Measurements from ENCODE around the gene DDX41.
A peak's percentile ranks its signal among the peaks of the same experiment; 100 is the strongest.
"Not testable (repeated sequence)": the region's sequence is repeated elsewhere in the genome, so short reads cannot be mapped to it uniquely, and the experiment has no call there.

Gene DDX41

DNA sequence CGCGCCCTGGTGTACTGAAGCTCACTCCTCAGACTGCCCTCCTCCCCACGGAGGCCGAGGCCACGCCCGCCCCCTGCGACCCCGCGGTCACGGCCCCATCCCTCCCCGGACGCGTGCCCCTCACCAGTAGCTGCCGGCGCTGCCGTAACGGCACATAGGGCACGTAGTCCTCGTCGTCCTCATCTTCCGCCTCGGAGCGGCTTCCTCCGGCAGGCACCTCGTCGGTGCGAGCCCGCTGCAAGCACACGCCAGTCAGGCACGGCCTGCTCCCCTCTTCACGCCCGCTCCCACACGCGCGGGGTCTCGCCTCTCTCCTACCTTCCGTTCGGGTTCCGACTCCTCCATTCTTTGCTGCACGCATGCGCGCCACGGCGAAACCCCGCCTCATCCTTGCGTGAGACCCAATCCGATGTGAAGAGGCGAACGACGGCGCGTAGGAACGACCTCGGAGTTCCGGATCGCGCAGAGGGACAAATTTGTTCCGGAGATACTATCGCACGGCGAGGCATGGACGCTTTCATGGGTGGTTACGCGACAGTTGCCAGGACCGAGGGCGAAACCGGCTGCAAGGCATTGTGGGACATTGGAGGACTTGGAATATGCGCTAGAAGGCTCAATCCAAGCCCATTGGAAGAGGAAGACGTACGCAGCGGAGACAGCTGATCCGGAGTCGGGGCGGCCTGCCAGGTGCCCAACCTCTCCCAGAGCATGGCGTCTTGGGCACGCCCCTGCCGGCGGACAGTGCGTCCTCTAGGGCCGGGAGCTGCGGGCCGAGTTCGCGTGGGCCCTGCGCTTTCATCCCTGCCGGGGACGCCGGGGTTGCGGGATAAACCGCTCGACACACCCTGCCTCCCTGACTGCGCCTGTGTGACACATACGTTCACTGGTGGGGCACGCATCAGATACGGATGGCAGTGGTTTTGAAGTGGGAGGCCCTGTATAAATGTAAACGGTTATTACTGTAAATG lies at the start of gene DDX41:
TSS of gene DDX41 (minus strand) at position 361 of the 968 bp plus-strand sequence. CDS start at position 345, 16 bp downstream.
- peak; percentile 99 for DNase-seq

DNA sequence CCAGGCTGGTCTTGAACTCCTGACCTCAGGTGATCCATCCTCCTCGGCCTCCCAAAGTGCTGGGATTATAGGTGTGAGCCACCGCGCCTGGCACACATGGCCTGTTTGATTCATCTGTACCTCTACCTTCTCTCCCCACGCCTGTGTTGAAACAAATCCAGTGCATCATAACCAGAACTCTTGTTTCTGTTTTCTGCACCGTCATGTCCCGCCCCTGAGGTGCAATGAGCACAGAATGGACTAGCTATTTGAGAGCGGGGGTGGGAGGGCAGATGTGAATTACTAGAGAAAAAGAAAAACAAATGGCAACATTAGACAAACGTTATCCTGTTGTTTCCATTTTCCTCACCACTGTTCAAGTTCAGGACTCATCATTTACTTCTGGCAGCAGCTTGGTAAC lies 48.3 kb upstream of the DDX41 start:
- no peak for DNase-seq

DNA sequence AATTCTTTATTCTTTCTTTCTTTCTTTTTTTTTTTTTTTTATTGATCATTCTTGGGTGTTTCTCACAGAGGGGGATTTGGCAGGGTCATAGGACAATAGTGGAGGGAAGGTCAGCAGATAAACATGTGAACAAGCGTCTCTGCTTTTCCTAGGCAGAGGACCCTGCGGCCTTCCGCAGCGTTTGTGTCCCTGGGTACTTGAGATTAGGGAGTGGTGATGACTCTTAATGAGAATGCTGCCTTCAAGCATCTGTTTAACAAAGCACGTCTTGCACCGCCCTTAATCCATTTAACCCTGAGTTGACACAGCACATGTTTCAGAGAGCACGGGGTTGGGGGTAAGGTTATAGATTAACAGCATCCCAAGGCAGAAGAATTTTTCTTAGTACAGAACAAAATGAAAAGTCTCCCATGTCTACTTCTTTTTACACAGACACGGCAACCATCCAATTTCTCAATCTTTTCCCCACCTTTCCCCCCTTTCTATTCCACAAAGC lies 42.7 kb upstream of the DDX41 start:
- DNase-seq: not testable (repeated sequence)

DNA sequence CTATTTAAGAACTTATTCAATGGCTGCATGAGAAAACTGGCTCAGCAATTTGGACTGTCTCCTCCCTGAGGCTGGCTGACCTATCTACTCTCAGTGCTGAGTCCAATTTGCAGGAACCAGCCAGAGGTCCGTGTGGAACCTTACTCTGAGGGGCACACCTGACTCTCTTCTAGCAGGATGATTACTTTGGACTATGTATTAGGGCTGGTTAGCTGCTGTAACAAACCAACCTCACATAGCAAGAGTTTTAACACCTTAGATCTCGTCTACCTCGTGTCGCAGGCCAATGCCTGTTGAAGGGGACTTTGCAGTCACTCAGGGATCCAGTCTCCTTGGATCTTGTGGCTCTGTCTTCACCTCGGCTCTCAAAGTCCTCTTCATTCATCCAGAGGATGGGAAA lies 41.0 kb upstream of the DDX41 start:
- DNase-seq: no peak

DNA sequence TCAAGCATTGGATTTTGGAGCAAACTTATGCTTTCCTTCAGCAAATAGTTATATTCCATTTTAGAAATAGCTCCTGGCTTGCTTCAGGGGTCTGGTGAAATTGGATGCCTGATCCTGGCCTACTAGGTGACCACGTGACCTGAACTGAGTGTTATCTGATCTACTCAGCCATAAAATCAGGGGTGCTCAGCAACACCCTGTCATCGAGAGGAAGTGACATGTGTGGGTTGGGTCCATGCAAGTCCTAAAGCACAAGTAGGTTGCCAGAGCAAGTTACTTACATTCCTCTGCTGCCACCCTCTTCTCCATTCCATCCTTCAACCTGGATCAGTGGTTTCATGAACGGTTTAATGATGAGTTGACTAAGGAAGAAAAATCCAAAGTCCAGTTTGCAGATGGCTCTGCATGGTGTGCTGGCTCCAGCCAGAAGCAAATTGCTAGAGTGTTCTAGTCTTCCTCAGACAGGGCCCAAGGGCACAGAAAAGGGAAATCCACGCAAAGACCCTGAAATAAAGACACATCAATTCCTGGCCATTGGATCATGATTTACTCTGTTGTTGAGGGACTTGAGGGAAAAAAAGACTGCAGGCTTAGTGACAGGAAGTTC lies 40.4 kb upstream of the DDX41 start:
- DNase-seq: no peak

DNA sequence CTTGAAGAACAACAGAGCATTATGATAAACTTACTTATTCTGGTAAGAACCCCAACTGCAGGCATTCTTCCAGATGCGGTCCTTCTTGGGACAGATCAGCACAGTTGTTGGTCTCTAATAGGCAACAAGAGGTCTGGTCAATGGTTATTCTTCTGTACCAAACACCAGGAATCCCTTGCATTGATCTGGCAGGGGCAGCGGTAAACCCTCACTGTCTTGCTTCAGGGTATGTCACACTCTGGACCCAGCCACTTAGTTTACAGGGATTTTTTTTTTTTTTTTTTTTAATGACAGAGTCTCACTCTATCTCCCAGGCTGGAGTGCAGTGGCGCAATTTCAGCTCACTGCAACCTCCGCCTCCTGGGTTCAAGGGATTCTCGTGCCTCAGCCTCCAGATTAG lies 38.9 kb upstream of the DDX41 start:
- no peak for DNase-seq

DNA sequence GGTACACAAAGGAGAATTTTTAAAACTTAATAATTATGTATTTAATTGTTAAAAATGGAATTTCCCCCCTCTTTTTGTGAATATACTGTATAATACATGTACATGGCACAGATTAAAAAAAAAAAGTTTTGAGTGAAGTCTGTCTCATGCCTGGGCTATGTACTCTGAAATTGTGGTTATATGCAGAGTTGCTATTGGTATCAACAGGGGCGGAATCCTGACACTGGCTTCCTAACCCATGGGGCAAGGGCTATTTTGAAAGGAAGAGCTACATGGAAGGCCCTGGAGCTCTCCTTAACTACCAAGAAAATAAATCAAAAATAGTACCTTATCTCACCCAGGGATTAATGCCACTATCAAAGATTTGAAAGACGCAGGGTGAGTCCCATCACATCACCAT lies 38.5 kb upstream of the DDX41 start:
- DNase-seq: no peak

DNA sequence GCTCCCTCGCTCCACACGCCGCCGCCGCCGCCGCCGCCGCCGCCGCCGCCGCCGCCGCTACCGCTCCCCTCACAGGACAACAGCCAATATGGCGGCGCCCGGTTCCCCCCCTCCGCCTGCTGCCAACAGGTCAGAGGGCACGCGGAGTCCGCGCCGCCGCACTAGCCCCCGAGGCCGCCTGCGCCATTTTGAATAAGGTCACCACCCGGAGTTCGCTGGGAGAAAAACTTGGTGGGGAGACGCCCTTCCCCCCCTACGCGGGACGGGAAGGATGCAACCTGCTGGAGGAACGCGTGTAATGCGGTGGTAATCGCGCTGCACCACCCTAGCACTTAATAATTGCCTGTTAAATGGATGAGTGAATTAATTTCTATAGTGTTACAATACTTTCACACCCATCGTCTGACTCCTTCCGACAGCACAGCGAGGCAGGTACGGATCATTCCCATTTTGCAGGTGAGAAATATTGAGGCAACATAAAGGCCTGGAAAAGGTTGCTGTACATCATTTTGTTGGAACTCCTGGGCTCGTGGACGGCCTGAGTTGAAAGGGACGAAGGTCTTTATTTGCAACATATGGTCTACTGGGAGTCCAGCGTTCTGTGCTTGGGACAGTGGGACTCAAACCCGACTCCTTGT lies 37.8 kb upstream of the DDX41 start, which contains the start of gene FAM193B:
TSS of gene FAM193B (minus strand) at position 90 of the 638 bp plus-strand sequence. CDS start 105 bp downstream, outside the sequence.
- DNase-seq: peak; percentile 82

DNA sequence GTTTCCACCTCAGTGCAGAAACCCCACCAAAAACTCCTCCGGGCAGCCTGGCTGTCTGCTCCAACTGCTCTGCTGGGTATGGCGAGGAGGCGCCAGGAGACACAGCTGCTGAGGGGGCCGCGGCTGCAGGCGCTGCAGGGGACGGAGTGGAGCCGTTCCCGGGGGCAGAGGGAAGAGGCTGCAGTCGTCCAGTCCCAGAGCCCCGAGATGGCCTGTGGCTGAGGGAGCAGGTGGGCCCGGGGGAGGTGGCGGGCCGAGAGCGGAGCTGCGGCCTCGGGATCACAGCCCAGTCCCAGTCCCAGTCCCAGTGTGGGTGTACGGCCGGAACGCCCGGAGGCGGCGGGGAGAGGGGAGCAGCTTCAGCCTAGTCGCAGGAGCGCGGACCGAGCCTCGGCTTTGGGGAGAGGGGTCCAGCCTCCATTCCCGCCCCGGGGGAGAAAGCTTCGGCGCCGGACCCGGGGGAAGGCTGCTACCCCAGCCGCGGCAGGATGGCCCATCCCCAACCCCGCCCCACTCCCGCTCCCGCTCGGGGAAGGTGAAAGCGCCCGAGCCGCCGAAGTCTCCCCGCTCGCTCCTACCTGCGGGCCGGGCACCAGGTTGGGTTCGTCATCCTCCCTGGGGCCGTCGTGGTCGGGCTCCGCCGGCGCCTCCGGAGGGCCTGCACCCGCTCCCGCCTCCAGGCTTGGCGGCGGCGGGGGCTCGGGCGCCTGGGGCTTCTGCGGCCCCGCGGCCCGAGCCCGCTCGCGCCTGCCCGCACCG lies 37.1 kb upstream of the DDX41 start:
- no peak for DNase-seq

DNA sequence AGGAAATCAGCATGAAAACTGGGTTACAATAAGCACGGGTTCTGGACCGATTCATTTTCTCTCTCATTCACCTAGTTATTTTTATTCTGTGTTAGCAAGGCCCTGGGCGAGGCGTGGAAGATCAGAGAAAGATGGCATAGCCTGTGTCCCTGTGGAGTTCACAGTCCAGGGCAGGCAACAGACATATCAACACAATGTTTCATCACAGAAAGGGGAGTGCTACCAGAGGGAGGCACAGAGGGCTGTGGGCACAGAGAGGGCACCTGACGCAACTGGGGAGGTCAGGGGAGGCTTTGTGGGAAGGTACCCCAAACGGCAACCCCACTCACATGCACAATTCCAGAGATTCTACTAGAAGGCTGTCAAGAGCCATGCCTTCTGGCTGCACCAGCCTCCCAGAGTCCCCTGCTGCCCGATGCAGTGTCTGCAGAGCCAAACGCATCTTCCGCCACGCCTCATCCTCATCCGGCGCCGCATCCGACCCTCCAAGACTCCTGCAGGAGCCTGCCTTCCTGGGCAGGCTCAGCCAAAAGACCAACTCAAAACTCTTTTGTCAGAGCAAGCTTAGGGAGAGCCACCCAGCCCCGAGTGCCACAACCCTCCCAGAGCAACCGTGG lies 36.2 kb upstream of the DDX41 start:
- DNase-seq: no peak

DNA sequence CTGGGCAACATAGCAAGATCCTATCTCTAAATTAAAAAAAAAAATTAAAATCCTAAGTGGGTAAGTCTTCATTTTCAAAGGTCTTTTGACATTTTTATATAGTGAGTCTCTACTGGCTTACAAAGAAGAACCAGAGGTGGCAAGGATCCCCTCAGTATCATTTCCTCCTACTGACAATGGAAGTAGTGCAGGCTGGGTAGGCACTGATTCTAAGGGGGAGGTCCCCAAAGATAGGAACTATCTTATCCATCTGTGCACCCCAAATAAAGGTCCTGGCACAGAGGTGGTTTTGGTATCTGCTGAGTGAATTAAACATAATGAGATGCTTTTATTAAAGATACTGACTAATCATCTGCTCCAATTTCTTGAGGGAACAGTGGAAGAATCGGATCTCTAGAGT lies 33.4 kb upstream of the DDX41 start:
- DNase-seq: no peak

DNA sequence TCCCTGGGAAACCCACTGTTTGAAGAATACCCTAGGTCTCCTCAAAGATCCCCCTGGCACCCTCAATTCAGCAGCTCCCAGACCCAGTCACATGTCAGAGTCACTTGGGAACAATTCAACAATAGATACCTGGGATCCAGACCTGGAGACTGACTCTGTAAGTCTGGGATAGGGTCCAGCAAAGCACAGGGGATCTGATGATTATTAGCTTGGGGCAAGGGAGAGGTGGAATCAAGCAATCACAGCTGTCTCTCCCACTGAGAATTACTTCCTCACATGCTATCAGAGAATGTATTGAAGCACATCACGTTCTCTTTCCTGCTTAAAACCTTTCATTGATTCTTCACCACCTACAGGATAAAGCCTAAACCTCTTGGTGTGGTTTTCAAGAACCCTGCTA lies 31.7 kb upstream of the DDX41 start:
- no peak for DNase-seq

DNA sequence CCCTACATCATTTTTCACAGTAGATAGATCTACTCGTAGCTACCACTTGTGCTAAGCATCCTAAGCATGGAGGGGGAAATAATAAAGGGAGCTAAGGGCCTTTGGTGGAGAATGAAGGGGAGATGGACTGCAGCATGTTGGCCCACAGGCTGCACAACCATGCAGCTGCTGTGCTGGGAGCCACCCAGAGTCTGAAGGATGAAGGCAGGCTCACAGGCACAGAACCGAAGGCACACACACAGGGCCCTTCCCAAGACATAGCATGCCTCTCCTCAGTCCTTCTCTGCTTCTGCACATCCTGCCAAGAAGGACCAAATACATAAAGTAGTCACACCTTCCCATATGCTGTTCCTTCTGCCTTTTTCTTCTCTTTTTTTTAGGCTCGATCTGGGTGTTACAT lies 31.0 kb upstream of the DDX41 start:
- DNase-seq: no peak

DNA sequence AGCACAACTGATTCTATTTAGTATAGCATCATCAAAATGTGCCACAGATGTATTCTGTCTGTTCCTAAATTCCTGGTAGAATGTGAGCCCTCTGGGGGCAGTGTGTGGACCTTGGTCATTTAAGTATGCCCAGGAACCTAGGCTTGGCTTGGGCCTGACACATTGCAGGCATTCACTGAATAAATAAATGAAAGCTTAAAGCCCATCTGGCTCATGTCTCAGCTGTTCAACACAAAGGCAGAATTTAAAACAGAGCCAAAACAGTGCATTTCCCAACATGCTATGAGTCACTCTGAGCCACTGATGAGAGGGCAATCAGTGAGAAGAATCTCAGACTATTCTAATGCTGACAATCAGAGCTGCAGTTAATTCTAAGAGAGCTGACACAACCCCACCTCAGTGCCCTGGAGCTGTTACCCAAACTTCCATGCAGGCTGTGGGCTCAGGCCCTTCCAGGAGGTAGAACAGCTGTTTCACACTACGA lies 29.5 kb upstream of the DDX41 start:
- DNase-seq: peak; percentile 96

DNA sequence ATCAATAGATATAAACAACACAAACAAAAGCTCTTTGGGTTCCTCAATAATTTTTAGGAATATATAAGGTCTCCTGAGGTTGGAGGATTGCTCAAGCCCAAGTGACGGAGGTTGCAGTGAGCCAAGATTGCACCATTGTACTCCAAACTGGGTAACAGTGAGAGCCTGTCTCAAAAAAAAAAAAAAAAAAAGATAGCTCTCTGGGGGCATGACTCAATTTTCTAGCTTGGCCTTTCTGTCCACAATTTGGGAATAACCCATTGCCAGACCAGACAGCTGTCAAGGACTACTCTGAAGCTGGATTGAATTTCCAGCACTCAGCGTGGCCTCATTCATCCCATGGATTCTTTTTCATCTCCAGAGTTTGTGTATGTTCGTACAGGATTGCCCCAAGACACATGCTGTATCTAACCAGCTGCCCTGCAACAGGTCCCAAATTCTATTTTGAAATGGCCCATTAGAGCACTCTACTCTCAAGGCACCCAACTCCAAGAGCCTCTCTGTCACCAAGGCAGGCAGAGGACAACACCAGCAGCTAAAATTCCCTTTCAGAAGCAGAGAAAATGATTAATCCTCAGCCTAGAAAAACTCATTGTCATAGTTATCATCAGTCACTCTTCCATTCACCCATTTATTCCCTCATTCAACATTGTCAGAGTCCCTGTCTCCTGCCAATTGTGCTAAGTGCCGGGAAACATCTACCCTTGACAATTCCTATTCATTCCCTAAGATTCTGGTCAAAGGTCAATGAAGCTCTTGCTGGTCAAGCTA lies 28.9 kb upstream of the DDX41 start:
- DNase-seq: peak; percentile 80

DNA sequence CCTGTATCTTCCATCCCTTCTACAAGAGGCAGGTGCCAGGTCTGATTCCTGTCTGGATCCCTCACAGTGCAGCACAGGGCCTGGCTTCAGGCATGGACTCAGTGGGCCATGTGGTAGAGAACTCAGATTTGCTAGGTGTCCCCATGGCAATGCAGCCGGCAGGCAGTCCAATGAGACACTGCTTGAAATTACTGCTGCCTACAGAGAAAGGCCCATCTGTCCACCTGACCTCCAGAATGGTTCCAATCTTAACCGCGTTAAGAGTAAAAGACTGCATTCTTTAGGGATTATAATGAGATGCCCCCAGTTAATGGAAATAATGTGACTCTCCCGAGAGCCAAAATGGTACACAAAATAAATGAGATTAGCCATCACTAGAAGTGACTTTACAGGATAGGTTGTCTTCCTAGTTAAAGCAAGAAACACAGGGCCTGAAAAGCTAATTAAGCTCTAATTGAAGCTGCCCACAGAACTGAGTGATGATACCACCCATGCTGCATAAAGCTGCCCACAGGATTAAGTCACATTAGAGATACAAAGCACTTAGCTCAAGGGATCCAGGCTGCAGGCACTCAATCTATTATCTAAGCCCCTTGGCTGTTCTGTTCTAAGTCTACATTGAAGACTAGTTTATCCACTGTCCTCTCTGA lies 26.2 kb upstream of the DDX41 start:
- no peak for DNase-seq

DNA sequence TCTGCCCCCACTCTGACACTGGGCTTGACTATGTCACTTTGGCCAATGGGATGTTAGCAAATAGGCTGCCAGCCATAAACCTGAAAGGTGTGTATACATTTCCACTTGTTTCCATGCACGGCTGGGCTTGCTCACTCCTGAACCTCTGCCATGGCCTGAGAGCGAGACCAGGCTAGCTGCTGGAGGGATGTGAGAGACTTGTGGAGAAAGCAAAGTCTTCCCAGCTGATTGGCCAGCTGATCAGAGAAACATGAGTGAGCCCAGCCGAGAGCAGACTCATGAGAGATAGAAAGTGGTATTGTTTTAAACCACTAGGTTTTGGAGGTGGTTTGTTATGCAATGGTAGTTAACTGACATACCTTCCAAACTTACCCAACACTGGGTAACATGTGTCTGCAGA lies 23.7 kb upstream of the DDX41 start:
- DNase-seq: no peak

DNA sequence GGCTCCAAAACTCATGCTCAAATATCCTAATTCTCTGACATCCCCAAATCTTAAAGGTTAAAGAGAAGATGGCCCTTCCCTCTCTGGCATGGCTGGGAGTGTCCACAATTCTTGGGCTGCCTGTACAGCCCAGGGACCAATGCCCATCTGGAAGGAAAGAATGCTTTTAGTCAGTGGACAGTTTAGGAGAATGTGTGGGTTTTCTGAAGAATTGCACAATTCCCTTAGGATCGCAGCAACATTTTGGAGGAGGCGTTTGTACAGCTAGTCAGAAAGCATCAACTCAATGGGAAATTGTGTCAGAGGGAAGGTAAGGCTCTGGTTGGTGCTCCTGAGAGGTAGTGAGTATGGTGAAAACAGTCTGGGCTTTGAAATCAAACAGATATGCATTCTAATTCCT lies 22.6 kb upstream of the DDX41 start:
- peak; percentile 73 for DNase-seq

DNA sequence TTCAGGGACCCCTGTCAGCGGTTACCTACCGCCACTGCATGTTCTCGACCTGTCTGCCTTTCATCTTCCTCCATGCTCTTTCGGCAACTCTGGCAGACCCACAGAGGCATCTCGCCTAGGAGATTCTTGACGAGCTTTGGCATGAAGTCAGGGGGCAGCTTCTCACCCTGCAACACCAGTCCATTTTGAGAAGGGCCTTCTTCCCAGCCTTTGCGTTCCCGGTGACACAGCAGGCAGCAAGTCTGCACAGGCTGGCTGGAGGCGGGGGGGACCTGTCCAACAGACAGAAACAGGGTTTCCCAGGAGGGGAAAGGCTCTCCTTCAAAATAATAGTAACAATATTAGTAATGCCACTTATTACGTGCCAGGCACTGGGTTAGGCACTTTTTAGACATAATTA lies 22.1 kb upstream of the DDX41 start:
- DNase-seq: no peak
